Left lobe of liver (tissue), 2 donors: ENCODE data around the gene KCNJ8. TPM values are rescaled to one million over a fixed set of nuclear protein-coding genes. Genes with fewer than 3 reads are reported as not detected.
"Not testable (repeated sequence)": the region's sequence is repeated elsewhere in the genome, so short reads cannot be mapped to it uniquely, and the experiment has no call there.

Experiments used
- ATAC-seq: fragments of 200-7000 bp; cut with Tn5 transposase; one replicate; pipeline ENCODE4 v1.9.1; 2020; ENCODE audit warnings: mild to moderate bottlenecking, moderate library complexity
- DNase-seq: peaks from one replicate; pipeline ENCODE4 v3.0.0-alpha.2; 2020; ENCODE audit warnings: low spot score
- total RNA-seq: library from RNA; stranded (reverse); gene quantifications from one replicate; pipeline ENCODE4 v1.2.1, GENCODE V29; 2021
- donor health status: DM: no; HTN: no; CAD: no; lungs with moderate emphysema.
- donor health status: DM: no; HTN: yes; CAD: no.

Gene KCNJ8
- total RNA-seq = 26.0 TPM

DNA sequence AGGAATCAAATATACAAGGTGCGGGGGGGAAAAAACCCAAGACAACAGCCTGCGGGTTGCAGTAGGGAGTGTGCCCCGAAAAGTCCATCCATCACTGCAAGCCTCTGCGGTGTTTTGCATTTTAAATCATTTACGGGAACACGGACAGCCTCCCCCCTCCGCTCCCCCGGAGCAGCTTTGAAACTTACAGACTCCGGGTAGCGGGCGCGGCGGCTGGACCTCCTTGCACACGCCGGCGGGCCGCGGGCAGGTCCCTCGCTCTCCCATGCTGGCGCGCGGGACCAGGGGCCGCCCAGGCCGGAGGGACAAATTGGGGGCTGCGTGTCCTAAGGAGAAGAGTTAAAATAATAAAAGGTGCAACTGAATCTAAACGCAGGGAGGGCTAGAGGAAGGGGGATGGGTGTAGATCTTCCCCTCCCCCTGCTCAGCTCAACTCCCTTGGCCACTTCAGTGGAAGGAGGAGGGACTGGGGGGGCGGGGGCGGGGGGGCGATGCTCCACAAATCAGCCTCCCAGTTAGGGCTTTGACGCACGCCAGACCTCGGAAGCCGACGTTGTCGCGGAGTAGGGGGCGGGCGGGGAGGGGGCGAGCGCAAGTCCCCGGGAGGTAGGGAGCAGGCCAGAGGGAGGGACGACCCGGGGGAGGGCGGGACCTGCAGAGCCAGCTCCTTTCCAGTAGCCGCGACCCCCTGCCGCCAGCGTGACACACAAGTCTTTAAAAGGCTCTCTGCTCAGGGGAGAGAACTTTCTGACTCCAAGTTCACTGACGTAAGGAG is at the start of gene KCNJ8:
TSS of gene KCNJ8 (minus strand) at position 349 of the 775 bp plus-strand sequence. CDS start 1,090 bp downstream, outside the sequence.
- ATAC-seq (peak; percentile 77), DNase-seq (peak; percentile 91)

DNA sequence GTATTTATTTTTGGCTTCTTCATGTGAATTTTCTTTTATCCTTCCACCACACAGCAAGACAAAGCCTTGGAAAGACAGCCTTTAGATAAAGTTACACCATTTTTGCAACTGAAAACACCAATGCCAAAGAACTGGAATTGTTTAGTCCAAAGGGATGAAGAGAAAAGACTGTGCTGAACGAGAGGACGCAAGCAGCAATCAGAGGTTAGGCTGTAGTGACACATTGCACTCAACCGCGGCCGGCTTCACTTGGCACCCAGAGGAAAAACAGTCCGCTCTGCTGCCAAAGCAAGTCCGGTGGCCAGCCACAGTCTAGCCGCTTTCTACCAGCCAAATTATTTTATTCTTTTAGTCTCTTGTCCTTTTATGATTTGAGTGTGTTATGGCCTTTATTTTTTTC is 49.1 kb upstream of the KCNJ8 start:
- peak; percentile 89 for DNase-seq
- ATAC-seq = peak; percentile 91

DNA sequence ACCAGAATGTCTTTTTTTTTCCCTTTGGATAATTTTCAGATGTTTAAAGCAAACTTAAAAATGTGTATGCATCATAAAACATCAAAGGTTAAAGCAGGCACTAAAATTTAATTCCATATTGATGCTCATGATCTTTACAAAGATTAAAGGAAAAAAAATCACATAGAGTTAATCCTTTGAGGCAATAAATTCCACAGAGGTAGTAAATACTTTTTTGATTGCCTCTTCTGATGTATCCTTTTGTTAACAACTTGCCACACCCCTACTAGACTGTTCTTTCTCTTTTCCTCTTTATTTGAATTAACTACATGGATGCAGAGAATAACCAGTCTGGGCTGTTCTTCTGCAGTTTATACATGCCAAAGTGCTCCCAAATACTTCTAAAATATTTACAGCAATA is 45.2 kb upstream of the KCNJ8 start:
- DNase-seq = no peak
- no peak for ATAC-seq

DNA sequence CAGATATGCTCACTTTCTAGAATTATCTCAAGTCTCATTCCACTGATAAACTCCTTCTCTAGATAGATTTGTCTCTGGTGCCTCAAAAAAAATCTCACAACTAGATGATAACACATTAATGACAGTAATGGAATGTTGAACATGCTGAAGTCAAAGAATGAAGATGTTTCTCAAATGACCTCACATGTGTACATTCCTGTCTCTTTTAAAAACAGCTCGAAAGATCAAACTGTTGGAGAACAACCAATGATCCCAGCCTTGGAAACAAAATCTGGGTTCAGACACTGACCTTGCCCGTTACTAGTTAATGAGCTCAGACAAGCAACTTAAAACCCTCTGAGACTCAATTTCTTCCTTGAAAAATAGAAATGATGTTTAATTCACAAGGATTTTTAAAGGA is 44.7 kb upstream of the KCNJ8 start:
- ATAC-seq = peak; percentile 27
- no peak for DNase-seq

DNA sequence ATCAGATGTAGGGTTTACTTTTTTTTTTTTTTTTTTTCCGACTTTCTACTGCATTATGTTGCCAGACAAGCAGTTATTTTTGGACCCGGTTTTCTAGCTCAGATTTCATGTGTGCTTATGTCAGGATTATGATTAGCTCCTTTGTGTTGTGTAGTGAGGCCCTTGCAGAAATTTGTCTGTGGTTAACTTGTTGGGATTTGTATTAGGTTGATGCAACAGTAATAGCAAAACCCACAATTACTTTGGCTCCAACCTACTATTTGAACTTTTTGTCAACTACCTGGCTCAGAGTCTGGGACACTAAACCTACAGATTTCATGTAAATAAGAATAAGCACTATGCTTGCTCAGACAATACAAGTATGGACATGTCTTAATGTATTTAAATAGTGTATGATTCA is 44.1 kb upstream of the KCNJ8 start:
- DNase-seq (no peak), ATAC-seq (peak; percentile 25)

DNA sequence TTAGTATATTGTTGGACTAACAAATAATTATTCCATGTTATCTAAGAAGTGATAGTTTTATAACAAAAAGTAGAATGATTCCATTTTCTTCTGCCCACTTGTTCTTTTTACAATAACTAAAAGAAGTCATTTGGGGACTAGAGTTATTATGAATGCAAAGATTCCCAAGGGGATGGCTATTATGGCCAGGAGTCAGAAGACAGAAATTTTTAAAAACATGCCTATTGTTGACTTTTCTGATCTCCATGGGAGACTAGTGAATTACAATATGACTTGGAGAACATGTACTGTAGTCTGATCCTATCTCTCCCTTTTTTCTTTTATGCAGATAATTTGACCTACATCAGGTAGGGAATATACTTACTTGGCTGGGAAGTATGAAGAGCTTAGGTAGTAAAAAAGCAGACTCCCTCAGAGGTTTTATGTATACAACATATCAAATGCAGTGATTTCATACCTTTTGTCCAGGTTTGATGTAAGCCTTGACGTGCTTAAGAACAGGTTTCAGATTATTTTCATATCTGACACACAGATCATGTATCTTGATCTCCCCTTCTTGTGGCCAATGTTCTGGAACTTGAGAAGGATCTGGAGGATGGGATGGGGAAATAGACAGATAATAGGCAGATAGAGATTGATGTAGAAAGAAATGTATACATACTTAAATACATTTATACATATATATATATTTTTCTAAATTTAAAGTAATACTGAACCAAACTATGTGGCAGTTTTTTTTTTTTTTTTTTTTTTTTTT is 41.0 kb upstream of the KCNJ8 start:
- ATAC-seq = no peak

DNA sequence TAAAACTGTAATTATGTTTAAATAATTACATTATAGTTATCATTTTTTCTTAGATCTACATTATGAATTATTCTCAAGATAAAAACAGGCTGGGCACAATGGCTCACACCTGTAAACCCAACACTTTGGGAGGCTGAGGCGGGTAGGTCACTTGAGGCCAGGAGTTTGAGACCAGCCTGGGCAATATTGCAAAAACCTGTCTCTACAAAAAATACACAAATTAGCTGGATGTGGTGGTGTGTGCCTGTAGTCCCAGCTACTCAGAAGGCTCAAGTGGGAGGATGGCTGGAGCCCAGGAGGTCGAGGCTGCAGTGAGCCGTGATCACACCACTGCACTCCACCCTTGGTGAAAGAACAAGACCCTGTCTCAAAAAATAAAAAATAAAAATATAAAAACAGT is 40.3 kb upstream of the KCNJ8 start:
- peak; percentile 53 for DNase-seq

More for the DNA sequence above, 41.0 kb upstream of the KCNJ8 start:
- no peak for DNase-seq

DNA sequence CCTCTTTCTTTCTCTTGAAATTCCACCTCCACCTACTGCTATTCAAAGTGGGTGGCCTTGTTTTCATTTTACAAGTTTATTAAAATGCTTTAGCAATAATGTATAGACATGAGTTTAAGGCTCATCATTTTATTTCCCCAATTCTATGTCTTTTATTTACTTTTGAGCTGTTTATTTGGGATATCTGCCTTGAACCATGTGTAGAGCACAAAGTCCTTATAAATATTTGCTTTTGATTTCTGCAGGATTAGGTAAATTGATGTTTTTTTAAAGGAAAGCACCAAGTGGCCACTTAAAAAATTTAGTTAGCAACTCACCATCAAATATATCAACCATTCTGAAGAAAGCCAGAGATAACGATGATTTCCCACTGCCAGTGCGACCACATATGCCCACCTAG is 39.8 kb upstream of the KCNJ8 start:
- ATAC-seq = peak; percentile 76
- no peak for DNase-seq

More for the DNA sequence above, 40.3 kb upstream of the KCNJ8 start:
- ATAC-seq = peak; percentile 70

DNA sequence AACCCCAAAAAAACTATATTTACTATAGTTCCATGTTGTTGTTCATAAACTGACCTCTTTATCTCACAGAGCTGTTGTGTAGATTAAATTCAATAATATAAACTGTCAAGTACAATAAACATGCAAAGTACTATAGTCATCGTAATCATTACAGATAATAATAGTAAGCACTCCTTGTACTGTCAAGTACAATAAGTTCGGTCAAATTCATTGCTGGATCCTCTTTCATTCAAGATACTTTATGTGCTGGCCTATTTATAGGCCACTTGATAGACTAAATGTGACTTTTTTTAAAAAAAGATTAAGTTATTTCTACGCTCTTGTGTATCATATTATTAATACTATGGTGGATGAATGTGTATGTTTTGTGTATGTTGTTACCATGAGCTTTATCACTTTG is 39.2 kb upstream of the KCNJ8 start:
- no peak for ATAC-seq
- DNase-seq = no peak

DNA sequence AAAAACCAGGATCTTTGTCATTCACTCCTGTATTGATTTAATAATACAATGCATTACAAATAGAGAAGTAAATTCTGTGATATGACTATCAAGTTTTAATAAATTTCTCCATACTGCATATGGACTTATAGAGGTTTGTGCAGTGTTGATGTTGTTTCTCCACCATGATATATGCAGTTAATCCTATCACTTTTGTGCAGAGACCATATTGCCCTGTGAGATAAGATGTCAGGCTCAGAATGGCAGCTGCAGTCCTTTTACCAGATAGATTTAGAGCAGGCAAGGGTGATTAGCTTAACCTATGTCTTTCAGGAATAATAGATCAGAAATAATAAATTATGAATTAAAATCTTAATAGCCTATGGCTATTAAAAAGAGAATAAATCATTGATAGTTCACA is 38.6 kb upstream of the KCNJ8 start:
- DNase-seq (no peak), ATAC-seq (no peak)

DNA sequence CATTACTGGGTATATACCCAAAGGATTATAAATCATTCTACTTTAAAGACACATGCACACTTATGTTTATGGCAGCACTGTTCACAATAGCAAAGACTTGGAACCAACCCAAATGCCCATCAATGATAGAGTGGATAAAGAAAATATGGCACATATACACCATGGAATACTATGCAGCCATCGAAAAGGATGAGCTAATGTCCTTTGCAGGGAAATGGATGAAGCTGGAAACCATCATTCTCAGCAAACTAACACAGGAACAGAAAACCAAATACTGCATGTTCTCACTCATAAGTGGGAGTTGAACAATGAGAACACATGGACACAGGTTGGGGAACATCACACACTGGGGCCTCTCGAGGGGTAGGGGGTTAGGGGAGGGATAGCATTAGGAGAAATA is 37.8 kb upstream of the KCNJ8 start:
- ATAC-seq, DNase-seq: not testable (repeated sequence)

DNA sequence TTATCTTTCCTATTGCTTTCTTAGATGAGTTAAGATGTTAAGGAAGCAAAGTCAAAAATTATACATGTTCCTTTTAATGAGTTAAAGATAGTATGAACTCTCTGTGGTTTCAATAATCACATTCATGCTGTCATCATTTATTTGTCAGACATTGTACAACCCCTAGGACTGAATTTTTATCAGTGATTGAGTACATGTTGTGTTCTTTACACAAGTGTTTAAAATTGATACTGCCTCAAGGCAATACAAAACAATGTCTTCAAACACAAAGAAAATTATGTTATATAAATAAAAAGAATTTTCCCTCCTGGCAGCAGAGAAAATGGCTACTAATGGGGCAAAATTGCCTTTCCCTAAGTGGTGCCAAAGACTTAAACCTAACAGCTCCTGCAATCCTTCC is 34.6 kb upstream of the KCNJ8 start:
- ATAC-seq (no peak), DNase-seq (no peak)

DNA sequence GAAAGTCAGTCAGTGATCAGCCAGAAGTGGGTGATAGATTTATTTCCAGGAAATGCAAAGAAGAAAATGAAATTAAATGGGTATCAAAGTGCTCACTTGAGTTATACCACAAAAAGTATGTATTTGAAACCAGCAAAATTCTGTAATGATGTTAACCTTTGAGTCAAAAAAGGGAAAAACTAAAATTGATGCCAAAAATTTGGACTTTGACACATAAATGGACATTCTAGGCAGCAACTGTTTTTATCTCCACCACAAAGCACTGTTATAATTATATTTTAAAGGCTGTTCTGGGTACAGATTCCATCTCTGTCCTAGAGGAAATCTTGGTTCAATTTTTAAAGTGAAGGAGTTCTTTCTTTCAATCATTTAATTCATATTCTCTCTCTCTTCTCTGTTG is 31.7 kb upstream of the KCNJ8 start:
- ATAC-seq (peak; percentile 15), DNase-seq (no peak)

DNA sequence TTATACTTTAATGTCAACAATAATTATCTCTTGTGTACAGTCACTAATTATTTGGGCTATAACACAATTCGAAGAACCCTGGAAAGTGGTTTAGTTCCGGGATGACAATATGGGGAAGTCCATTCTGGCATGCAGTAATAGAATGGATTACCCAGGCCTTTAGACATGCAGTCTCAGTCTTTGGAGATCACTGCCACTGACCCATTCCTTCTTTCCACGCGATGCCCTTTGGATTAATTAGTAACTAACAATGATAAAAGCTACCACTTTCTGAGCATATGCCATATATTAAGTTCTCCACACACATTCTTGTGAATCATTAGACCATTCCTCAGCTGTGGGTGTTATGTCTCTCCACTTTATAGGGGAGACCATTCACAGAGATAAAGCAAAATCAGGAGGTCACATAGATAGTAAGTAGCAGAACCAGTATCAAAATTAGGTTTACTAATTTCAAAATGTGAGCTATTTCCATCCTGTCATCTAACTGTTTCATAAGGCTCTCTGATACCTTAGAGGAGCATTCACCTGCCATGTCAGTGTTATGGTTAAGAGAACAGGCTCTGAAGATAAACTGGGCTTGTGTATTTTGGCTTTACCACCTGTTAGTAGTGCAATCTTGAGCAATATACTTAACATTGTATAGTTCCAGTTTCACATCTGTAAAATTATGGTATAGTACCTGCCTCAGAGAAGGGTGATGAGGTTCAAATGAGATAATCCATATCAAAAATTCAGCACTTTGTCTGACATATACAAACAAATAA is 27.2 kb upstream of the KCNJ8 start:
- ATAC-seq = peak; percentile 77

DNA sequence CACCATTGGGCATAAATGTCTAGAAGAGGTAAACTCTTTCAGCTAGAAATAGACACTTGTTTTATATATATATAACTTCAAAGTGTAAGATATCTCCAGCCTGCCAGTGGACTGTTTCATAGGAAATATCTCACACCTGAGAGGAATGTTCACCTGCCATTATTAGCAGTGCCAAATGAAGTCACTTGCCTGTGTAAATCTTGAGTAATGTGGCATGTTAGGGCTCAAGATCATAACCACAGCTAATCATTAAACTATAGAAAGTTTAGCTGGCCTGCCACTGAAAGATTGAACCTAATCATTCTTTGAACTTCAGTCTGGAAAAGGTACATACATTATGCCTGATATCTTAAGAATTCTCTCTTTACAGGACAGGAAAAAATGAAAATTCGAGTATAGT is 25.5 kb upstream of the KCNJ8 start:
- no peak for DNase-seq
- peak; percentile 16 for ATAC-seq

More for the DNA sequence above, 27.2 kb upstream of the KCNJ8 start:
- DNase-seq = no peak

DNA sequence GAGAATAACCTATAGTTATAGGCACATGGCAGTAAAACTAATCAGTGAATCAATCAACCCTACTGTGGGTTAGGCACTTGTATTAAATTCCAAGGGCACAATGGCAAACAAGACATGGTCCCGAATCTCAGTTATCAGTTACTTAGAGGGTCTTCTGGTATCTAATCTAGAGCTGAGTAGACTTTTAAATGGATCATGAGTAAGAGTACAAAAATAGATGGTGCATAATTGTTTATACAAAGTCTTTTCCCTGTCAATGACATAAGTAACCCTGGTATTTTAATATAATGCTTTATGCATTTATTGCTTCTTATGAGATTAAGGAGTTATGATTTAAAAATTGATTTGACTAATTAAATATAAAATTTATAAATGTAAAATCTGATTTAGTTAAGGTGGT is 23.0 kb upstream of the KCNJ8 start:
- no peak for DNase-seq
- ATAC-seq = no peak

DNA sequence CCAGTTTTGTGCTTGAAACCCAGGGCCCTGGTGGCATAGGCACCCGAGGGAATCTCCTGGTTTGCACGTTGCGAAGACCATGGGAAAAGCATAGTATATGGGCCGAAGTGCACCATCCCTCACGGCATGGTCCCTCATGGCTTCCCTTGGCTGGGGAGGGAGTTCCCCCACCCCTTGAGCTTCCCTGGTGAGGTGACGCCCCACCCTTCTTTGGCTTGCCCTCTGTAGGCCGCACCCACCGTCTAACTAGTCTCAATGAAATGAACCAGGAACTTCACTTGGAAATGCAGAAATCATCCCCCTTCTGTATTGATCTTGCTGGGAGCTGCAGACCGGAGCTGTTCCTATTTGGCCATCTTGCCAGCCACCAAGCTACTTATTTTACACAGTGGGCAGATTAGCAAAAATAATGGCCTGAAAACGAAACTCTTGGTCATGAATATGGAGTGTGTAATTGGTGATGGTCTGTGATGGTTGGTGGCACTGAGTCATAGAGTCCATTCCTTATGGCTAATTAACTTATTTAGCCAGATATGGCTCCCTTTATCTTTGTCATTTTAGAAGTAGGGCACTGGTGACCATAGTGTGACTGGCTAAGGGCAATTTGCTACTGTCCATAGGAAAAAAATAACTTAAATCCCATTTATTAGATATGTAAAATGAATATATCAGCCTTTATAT is 21.3 kb upstream of the KCNJ8 start:
- DNase-seq (no peak), ATAC-seq (peak; percentile 40)

DNA sequence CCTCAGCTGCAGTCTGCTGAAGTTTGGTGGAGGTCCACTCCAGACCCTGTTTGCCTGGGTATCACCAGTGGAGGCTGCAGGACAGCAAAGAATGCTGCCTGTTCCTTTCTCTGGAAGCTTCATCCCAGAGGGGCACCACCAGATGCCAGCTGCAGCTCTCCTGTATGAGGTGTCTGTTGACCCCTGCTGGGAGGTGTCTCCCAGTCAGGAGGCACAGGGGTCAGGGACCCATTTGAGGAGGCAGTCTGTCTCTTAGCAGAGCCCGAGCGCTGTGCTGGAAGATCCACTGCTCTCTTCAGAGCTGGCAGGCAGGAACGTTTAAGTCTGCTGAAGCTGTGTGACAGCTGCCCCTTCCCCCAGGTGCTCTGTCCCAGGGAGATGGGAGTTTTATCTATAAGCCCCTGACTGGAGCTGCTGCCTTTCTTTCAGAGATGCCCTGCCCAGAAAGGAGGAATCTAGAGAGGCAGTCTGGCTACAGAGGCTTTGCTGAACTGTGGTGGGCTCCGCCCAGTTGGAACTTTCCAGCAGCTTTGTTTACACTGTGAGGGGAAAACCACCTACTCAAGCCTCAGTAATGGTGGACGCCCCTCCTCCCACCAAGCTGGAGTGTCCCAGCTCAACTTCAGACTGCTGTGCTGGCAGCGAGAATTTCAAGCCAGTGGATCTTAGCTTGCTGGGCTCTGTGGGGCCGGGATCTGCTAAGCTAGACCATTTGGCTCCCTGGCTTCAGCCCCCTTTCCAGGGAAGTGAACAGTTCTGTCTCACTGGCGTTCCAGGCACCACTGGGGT is 20.5 kb upstream of the KCNJ8 start:
- not testable (repeated sequence) for ATAC-seq, DNase-seq

DNA sequence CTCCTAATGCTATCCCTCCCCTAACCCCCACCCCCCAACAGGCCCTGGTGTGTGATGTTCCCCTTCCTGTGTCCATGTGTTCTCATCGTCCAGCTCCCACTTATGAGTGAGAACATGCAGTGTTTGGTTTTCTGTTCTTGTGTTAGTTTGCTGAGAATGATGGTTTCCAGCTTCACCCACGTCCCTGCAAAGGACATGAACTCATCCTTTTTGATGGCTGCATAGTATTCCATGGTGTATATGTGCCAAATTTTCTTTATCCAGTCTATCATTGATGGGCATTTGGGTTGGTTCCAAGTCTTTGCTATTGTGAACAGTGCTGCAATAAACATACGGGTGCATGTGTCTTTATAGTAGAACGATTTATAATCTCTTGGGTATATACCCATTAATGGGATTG is 15.2 kb upstream of the KCNJ8 start:
- DNase-seq, ATAC-seq: not testable (repeated sequence)
